GM21786 (cell line): Measurements from ENCODE around the gene SLX4.

ENCODE experiments used
- ATAC-seq: cut with Tn5 transposase; IDR thresholded peaks from one replicate; pipeline ENCODE4 v1.9.1; 2021; ENCODE audit not compliant: unreplicated experiment

SLX4 gene

DNA sequence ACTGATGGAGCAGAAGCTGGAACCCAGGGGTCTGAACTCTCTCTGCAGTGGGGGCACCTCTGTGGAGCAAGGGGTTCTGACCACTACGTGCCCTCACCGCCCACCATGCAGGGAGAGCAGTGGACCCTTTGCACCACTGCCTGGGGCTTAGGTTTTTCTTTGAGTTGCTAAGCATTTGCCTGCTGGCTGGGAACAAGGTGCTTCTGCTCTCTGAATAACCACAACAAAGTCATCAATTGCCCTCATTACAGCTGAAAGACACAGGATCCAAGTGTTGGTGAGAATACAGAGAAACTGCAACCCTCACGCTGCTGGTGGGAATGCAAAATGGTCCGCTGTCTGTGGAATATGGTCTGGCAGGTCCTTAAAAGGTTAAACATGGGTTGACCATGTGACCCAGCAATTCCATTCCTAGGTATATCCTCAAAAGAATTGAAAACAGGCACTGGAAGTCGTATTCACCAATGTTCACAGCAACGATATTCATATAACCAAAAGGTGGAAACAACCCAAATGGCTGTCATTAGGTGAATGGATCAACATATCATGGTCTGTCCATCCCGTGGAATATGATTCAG is 57.0 kb downstream of the SLX4 start:
- ATAC-seq: no peak

DNA sequence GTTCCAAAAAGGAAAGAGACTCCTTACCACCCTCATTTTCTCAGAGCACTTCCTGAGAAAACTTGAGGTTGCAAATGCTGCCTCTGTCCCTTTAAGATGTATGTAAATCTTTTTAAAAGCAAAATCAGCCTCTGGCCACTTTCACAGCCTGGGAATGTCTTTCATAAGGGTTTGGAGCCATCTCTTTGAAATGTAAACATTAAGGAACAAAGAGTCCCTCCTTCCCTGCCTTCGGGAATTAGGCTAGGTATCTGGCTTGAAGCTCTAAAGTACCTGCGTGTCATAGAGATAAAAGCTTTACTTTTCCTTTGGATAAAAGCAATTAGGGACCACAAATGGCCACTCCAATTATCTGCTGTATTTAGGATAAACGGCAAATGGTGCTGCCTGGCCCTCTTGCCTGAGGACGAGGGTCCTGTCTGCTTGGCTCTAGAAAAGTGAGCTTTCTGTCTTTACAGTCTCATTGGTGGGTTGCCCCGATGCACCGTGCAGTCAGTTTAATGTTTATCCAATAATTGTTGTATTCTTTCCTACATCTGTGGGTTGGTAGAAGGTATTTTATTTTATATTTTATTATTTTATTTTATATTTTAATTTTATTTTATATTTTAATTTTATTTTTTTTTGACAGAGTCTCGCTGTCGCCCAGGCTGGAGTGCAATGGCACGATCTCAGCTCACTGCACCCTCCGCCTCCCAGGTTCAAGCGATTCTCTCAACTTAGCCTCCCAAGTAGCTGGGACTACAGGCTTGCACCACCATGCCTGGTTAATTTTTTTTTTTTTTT is 58.1 kb downstream of the SLX4 start:
- no peak for ATAC-seq

DNA sequence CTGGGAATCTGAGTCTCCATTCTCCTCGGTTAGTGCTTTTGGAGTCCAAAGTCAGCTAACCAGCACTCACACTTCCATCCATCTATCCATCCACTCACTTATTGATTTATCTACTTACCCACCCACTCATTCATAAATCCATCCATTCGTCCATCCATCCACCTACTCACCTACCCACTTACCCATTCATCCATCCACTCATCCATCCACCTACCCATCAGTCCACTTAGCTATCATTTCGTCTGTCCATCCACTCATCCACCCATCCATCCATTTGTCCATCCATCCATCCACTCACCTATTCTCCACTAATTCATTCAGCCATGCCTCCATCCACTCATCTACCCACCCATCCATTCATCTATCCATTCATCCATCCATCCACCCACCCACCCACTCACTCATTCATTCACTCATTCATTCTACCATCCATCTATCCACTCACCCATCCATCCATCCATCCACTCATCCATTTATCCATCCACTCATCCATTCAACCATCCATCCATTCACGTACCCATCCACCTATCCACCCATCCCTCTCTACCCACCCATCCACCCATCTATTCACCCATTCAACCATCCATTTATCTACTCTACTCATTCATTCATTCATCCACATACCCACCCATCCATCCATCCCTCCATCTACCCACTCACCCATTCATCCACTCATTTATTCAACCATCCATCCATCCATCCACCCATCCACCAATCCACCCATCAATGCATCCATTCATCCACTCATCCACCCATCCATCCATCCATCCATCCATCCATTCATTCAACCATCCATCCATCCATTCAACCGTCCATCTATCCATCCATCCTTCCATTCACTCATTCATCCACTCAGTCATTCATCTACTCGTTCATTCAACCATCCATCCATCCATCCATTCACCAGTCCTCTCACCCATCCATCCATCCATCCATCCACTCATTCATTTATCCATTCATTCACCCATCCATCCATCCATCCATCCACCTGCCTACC is 60.3 kb downstream of the SLX4 start:
- ATAC-seq: no peak

DNA sequence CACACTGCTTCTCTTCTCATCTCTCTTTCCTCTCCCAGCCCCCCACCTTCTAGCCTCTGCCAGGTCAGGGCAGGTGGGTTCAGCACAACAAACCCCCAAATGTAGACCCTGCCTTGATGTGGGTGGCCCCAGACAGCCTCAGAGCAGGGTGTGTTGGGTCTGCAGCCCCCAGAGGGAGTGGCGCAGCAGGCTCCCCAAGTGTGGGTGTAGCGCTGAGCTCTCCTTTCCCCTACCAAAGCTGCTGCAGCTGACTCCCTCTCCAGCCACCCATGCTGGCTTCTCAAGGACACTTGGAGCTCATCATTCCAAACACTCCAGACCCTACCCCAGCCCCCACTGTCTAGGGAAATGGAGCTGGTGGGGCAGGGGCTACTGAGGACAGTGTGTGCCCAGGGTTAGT is 61.5 kb downstream of the SLX4 start:
- no peak for ATAC-seq

DNA sequence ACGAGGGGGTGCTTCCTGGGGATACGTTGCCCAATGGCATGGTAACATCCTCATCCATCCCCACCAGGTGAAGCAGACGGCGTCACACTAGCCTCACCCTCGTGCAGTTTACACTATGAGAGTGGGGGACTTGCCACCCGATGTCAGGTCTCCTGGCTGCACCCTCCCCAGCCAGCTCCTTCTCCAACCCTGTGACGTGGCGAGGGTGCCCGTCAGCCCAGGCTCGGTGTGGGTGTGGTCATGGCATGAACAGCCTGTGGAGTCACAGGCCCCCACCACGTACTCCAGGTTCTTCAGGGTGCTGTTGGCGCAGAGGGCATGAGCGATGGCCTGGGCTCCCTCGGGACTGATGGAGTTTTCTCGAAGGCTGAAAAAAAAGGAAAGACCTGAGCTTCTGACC is 62.5 kb downstream of the SLX4 start:
- no peak for ATAC-seq

DNA sequence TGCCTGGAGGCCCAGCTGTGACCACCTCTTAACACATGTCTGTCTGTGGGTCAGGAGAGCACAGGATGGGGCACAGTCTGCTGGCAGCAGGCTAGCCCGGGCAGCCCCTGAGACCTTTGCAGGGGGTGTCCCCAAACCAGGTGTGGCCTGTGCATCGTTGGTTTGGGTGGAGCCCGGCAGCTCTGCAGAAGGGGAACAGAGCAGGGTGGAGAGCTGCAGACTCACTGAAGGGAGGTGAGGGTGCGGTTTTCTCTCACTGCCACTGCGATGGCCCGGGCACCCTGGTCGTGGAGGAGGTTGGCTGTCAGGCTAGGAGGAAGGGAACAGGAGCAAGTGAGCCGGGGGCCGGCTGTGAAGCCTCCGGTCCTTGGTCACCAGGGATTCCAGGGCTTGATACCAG is 63.0 kb downstream of the SLX4 start:
- ATAC-seq: no peak

DNA sequence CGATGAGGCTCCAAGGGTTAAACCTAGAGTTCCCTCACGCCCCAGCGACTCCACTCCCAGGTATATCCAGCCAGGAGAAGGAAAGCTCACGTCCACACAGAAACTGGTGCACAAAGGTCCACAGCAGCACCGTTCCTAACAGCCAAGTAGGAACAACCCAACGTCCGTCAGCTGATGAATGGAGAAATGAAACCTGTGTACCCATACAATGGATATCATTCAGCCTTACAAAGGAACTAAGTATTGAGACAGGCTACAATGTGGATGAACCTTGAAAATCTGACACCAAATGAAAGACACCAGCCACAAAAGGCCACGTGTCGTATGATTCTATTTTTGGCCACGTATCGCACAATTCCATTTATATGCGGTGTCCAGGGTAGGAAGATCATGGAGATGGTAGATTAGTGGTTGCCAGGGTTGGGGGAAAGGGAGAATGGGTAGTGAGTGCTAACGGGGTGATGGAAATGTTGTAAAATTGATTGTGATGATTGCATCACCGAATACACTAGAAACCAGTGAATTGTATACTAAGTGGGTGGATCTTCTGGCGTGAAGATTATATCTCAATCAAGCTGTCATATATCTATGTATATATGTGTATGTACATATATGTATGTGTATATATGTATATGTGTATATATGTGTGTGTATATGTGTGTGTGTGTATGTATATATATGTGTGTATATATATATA is 64.3 kb downstream of the SLX4 start:
- no peak for ATAC-seq

DNA sequence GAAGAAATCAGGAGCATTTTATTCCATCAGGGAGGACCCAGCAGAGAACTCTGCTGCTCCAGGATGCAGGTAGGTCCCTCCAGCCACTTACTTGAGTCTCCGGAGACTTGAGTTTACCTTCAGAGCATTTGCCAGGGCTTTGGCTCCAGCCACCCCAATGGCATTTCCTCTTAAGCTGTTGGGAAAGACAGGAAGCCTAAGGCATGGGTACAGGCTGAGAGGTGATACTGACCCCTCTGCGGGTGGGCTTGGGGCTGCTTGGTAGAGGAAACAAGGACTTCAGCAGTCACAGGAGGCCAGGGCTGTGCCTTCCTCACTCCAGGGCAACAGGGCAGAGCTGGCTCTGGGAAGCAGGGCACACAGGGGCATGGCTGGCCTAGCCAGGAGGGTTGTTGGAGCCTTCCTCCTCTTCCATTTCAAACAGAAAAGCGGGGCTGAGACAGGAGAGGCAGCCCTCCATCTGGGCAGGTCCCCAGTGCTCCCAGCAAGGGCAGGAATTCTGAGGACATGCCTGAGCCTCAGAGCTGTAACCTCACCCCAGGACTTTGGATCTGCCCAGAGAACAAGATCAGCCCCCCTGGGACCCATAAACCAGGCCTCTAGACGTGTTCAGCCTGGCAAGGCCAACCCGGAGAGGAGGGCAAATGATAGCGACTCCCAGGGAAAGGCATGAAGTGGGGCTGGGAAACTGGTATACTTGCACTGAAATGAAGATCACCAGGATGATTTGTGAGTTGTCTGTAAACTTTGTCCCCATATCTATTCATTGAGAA is 68.6 kb downstream of the SLX4 start:
- ATAC-seq: no peak

DNA sequence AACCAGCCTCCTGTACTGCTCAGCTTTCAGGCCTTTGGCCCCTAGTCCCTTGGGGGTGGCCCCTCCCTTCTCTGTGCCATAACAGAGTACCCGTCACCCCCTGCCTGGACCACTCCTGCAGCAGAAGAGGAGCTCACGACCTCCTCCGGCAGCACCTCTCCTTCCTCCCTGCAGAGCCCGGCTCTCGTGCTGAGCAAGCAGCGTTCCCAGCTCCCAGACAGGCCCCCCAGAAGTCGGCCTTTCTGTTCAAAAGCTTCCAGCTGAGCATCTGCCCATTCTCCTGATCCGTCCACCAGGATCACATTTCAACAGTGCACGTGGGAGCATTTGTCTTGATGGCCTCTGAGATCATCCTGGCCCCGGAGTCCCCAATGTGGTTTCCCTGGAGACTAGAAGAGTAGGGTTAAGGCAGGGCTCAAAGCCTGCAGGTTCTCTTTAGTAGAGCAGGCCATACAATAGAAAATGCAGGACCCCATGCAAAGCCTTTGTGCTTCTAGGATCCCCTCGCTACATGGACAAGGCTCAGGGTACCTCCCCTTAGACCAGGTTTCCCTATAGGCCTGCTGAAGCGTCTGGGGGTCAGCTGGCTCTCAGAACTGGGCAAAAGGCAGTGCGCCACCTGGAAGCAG is 69.8 kb downstream of the SLX4 start:
- no peak for ATAC-seq

DNA sequence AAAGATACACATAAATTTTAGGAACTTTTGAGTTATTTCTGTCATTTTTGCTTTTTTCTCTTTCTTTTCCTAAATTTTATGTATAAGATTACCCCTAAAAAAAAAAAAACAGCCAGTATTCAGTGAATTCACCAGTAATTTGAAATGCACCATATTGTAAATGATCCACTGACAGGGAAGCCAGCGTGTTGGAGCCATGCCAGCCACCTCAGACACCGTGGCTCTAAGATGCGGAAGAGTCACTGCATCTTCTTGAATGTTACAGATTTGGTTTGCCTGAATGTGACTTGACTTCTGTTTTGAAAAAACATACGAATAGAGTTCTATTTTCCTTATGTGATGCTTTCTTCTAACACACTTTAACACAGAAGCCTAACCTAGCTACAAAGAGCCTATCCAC is 73.2 kb downstream of the SLX4 start:
- no peak for ATAC-seq

DNA sequence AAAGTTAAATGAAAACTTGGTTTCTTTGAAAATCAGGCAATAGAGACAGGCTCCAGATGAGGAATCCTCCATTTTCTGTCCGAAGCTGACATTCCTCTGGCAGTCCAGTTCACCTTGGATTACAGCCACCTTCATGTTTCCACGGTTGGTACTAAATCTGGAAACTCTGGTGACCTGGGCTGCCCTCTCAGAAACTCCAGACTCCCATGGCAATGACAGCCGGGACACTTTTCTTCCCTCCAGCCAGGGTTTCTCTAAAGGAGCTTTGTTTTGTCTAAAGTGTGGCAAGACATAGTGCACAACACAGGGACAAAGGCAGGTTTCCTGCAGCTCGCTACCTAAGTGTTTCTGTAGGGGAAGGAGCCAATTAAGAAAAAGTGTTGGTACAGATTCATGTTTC is 74.6 kb downstream of the SLX4 start:
- ATAC-seq: no peak

DNA sequence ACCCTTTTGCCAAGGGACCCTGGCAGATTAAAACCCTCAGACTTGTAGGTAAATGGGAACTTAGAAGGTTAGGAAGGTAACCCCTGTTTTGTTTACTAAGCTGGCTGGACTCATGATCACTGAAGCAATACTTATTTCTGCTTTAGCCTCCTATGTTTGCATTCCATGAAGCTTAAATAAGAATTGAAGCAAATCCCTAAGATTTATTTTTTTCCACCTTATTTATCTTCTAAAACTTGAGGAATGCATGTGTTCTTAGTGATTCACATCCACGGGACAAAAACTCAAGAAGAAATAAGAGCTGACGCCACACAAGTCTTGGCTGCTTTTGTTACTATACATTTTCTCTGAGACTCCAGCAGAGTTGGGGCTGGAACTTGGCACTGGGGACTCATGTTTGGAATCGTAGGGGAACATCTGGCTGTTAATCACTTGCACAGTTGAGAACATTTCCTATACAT is 75.1 kb downstream of the SLX4 start:
- ATAC-seq: no peak

DNA sequence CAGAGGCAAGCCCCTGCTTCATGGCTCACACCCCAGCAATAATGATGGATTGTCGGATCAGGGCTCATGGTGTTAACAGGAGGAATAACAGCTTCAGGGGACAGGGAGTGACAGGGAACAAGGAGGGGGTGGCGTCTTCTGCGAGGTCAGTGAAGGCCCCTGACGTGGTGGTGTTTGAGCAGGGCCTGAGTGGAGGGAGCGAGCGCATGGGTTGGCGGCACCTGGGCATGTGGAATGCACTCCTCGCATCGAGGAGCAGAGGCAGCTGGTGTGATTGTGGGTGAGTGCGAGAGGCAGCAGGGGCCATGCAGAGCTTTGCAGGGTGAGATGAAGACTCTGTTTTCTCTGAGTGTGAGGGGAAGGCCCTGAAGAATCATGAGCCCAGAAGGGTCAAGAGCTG is 77.3 kb downstream of the SLX4 start:
- ATAC-seq: no peak

DNA sequence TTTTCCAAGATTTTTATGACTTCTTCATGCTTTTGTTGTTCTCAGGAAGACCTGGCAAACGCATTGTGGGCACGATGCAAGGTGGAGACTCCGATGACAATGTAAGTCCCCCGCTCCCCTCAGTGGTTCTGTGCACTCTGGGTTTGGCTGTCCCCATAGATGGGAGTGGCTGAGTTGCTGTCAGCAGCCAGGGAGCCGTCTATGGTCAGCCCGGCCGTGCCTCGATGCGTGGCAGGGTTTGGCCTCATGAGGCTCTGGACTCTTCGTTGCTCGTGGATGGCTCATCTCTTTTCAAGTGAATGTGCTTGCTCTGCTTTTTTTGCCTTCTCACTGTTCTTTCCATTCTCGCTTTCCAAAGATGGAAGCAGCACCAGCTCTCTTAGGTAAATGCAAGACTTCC is 78.7 kb downstream of the SLX4 start:
- no peak for ATAC-seq
